CMK (cell line): ENCODE measurements around the gene MYO16.

Experiments
- DNase-seq: peaks from one replicate; pipeline ENCODE4 v3.0.0-alpha.2; 2010; ENCODE audit warnings: low read depth

MYO16 gene

DNA sequence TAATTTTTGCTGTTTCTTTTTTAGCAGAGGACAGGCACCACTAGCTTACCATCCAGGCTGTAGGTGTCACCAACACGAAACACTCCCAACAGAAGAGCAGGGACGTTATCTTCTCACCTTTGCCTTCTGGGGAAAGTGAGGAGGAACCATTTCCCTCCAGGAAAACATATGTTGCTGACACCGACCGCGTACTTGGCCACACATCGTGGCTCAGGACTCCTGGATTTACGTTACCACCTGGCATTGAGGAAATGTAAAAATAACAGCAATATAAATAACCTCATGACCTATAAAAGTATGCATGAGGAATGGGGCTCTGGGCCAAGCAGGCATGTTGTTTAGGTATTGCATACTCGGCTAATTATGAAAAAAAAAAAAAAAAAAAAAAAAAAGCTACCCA, 525.1 kb downstream of the MYO16 start:
- DNase-seq: no peak

DNA sequence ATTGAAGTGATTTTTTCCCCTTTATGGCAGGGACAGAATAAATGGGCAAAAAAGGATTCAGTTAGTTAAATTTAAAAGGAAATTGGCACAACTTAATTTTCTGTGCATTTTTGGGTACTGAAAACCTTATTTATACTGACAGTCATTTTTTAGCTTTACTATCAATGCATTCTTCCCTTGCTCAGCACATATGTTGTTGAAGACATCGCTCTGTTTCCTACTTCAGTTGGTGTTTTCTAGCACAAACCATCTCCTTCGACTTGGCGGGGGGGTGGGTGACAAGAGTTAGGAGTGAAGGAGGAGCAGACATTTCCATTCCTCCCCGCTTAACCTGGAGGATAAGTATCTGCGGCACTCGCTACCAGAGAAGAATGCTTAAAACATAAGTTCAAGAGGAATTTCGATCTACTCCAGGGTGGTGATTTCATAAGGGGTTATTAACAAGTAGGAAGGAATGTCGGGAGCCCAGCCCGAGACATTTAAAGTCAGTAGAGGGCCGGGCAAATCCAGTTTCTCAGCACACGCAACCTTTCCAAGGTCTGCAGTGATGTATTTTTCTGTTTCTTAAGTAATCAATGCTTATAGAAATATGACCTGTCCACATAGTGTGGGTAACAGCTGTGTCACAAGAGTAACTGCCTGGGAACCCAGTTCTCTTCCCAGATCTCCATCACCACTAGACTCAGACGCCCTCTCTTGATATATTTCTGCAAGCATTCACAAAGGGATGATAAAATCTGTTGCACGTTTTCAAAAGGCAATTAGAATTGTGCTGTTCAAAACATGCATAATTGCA, 525.8 kb downstream of the MYO16 start:
- DNase-seq: no peak

DNA sequence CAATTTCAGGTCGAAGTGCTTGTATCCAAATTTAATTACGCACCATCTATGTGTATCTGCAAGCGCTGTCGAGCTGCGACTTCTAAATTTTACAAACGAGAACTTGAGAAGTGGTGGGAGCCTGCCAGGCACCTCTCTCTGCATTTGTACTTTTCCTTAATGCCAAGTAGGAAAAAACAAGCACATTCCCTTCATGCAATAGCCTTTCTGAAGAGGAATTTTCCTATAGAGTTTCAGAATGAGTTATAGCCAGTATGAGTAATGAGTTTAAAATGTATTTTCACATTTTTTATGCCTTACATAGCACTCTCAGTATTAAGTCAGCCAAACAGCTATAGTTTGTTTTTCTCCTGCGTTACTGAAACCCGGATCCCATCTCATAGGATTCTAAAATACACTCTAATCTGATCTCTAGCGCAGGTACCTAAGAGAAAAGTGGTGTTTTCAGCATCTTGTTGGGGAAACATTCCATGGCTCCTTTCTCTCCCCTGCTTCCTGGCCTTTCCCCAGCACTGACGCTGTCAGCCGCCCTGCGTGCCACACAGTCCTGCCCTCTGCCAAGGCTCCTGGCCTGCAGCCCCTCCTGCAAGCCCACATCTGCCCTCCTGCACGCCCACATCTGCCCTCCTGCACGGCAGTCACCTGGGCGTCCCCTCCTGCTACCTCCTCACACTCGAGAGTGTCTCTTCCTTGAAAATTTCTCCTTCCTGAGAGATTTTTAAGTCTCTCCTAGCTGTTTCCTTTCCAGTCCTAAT, 526.9 kb downstream of the MYO16 start:
- no peak for DNase-seq

DNA sequence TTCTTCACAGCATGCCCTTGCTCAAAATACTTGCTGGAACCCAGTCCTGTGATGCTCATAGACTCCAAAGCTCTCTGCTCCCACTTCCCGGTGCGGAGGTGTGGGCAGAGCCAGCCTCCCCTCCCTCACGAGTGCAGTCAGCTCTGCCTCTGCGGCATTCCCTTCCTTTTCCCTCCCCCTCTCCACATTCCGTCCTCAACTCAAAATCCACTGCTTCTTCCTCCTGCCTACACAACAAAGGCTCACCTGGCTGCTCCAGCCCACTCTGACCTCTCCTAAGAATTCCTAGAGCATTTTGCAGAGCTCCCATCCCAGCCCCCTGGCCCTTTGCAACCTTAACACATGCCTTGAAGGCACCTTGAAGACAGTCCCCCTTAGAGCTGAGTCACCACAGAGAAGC, 527.9 kb downstream of the MYO16 start:
- no peak for DNase-seq

DNA sequence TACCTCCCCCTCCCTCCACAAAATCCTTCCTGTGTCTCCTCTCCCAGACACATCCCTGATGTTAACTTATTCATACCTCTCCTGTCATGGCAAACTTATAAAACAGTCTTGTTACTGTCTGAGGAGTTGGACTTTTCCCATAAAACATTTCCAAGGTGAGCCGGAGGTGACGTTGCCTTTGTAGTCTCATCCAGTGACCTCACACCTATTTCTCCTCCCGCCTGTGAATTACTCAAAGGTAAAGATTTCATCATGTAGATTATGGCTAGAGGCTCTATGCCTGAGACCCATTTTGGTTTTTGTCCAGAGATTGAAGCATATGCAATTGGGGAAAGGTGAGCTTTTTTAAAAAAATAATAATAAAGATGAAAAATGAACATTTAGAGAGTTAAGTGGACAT, 529.0 kb downstream of the MYO16 start:
- no peak for DNase-seq

DNA sequence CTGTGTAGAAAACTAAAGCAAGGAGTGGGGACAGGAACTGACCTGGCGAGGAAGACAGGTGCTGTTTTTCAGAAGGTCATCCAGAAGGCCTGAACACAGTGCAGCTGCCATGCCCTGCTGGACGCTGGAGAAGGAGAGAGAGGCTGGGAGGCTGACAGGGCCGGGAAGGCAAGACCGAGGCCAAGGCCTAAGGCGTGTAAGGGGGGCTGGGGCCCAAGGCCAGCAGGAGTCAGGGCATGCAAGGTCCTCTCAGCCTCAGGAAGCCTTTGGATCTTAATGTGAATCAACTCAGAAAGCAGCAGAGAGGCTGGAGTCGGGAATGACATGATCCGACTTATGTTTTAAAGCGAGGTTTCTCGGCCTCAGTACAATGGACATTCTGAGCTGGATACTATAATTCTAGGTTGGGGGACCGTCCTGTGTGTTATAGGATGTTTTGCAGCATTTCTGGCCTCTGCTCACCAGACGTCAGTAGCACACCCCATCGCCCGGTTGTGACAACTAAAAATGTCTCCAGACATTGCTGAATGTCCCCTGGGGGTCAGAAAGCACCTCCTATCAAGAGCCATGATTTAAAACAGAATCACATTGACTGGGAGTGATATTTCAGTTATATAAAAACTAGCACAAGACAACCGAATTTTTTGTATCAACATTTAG, 530.4 kb downstream of the MYO16 start:
- DNase-seq: no peak

DNA sequence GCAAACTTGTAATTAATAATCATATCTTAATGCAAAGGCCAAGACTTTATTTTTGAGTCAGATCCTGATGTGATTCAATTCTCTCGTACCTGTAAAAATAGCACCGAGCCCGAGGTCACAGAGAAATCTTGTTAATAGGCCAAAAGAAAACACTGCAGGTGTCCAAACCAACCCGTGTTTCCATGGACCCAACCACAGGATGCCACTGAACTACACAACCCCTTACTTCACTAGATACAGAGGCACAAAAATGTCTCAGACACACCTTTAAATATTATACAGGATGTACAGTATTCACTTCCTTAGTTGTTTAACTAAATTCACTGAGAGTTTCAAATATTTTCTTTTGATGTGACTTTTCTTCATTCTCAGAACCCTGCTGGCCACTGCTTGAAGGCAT, 530.9 kb downstream of the MYO16 start:
- no peak for DNase-seq

DNA sequence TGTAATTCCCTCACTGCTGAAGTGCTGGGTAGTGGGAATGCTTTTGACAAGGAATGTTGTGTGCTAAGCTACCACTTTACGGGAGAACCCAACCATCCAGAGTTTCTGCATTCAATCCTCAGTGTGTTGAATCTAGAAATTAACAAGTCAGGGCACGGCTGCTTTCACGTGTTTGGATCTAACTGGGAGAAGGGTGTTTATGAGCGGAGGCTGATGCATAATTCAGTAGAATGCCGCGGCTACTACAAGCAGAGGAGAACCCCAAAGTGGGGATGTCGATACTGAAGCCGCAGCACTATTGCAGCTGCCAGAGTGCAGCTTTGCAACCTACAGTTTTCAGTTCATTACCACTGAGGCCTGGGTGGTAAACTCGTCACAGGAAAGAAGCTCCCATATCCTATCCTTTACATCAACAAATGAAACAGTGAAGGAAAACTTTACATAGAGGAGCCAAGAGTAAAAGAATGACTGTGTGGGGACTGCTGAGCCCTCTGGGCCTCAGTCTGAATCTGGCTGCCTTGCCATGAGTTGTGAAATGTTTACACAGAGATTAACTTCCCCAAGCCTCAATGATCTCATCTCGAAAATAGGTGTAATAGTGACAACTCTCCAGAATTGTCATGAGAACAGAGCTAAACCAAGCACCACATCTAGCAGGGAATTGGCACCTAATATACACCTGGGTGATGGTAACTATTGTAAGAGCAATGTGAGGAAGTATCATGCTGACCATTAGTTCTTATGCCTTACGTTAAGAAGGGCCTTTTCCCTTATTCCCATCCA, 531.7 kb downstream of the MYO16 start:
- no peak for DNase-seq

DNA sequence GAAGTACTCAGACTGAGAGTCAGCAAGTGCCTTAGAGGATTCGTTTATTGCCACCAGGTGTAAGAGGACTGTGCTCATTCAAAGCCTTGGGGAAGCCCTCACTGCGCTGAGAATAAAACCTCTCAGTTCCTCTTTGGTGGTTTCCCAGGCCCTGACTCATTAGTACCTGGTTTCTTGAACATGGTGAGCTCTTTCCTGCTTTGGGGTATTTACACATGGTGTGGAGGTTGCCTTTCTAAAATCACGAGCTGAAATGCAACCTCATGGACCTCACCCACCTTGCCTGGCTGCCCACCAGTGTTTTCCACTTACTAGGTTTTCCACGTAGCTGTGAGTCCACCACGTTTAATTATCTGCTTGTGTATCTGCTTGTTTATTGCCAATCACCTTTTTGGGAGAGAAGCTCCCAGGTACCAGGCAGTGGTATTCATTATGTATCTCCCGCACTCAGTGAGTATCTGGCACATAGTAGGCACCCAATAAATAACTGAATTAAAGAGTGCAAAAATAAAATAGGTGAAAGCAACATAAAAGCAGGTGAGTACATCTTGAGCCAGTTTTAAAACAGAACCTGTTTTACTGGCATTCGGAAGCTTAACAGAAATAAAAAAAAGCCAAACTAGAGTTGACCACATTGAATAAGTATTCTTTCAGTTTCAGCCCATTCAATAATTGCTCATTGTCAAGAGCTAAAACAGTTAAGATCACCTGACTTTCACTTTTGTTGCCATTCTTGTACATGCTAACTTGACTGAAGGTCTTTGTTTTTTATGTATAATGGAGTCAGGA, 533.0 kb downstream of the MYO16 start:
- DNase-seq: no peak

DNA sequence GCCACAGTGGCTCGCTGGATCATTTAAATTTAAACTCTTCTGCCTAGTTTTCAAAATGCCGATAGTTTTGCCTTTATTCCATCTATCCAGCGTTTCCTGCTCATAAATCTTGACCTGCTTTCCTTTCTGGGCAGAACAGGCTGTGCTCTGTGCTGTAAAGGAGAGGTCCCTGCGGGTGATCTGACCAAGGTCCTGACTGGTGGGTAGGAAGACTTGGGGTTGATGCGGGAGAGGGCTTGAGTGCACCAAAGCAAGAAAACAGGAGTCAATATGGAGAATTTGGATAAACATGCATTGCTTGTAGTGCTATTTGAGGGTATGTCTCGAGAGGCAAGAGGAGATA, 533.6 kb downstream of the MYO16 start:
- DNase-seq: no peak

DNA sequence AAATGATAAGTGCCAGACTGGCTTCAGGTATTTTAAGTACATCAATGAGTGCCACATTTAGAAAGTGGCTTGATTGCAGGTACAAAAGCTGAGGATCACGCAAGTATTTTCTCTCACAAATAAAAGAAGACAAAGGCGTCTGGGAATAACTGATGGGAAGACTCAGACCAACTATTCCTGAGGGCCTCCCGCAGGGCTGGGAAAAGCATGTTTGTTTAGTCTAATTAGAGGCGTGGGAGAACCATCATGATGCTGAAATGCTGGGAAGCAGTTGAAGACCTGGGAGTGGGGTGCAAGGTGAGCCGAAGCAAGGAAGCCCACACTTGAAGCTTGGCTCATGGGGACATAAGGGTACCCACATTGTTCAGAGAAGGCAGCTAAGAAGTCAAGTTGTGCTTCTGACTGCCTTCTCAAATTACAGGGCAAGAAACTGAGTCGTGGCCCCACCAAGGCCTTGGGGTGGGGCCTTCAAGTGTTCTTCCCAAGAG, 536.0 kb downstream of the MYO16 start:
- no peak for DNase-seq

DNA sequence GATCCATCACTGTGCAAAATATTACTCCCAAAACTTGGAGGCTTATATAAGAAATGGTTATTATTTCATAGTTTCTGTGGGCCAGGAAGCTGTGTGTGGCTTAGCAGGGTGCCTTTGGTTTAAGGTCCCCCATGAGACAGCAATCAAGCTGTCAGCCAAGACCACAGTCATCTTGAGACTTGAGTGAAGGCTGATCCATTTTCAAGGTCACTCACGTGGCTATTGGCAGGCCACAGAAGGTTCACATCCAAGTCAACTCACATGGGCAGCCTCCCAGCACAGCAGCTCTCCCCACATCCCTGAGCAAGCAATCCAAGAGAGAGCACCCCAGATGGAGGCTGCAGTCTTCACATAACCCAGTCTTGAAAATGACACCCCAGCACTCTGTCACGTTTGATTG, 537.4 kb downstream of the MYO16 start:
- no peak for DNase-seq

DNA sequence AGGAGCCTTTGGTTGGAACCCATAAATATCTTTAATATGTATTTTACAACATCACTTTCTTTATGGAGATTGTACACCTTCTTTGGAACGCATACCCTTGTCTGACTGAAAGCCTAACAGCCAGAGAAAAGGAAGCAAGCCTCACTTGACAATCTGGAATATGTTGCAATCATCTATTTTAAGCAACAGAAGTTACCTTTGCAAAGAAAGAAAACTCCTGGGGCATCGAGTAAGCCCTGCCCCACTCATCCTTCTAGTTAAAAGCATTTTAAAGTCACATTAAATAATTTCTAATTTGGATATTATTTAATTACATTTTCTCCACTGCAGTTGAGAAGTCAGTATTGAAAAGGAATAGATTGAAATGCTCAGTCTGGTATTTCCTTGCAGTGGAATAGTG, 542.7 kb downstream of the MYO16 start:
- DNase-seq: no peak

DNA sequence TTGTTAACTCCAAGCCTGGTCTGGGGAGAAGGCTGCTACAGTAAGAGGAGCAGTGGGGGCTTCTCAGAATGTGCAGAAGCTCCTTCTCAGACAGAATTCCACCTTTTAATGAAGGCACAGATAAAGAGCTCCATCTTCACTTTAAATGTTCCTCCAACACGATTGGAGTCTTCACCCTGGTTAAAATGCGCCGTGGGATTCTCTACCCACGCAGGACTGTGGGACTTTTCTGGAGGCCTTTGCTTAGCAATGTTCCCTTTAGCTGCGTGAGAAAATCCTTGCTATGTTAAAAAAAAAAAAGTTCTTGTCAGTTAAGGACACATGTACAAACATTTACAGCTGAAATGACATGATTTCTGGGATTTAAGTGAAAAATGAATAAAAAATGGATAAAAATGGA, 546.3 kb downstream of the MYO16 start:
- no peak for DNase-seq

DNA sequence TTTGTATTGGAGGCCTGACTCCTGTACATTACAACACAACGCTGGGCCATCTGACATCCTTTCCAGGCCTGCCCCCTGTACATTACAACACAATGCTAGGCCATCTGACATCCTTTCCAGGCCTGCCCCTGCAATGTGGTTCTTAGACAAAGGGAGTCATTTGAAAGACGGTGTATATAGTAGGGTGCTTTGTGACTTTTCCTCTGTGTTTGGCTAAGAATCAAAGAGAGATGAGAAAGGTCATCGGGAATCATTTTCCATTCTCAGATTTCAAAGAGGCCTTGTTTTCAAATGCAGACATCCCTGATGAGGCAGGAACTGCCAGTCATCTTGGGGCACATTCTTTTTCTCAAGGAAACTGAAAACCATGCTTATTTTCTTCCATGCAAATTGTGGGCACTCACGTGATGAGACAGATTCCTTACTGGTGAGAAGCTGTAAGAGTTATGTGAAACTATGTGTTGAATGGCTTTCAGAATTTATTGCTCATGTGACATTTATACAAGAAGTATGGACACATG, 551.6 kb downstream of the MYO16 start:
- DNase-seq: no peak

DNA sequence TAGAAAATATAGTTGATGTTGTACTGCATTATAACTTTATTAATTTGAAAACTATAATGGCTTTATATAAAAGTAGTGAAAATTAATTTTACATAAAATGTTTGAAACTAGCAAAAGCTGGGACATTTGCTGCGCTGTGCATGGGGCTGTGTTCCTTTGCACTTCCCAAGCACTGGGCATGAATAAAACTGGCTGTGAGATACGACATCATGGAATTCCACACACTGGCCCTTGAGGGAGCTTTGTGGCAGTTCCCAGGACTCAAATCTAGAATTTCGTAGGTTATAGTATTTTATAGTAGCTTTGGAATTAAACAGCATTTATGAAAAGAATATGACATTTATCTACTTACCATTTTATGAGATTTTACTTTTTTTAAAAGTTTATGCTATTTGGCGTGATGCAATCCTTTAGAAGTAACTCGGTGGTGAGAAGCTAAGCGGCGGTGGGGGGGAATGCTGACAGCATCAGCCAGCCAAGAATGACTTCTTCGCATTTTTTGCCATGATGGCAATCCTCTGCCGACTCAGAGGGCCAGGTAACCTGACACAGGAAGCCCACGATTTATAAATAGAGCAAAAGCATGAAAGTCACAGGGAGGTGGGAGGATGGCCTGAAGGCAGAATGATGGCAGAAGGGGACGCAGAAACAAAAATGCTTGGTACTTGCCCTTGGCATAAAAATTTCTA, 553.5 kb downstream of the MYO16 start:
- DNase-seq: no peak

DNA sequence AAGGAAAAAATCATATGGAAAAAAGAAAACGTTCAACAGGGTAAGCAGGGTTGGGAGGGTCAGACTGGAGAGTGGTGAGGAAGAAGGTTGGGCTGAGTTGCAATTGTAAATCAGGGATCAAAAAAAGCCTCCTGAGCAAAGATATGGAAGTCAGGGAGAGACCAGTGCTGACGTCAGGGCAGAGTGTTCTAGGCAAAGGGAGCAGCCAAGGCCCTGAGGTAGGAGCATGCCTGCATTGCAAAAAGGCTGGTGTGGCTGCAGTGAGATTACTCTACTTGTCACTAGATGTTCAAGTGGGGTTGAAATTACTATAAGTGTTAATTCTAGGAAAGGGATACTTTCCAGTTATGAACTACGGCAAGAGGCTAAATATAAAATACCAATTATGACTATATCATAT, 562.0 kb downstream of the MYO16 start:
- no peak for DNase-seq

DNA sequence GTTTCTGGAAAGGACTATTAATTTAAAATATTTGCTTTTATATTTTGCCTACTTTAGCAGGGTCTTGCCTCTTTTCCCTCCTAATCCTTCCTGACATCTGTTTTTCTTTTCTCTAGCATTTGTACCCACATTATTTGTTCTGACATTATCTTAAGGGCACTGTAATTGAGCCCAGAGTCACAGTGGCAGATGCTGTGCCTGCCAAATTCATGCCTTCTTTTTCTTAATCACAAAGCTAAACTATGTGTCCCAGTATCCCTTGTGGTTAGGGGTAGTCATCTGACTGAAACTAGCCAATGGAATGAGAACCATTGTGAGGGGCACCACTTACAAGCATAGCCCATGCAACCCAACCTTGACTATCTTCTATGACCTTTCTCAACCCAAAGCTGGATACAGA, 562.9 kb downstream of the MYO16 start:
- DNase-seq: no peak

DNA sequence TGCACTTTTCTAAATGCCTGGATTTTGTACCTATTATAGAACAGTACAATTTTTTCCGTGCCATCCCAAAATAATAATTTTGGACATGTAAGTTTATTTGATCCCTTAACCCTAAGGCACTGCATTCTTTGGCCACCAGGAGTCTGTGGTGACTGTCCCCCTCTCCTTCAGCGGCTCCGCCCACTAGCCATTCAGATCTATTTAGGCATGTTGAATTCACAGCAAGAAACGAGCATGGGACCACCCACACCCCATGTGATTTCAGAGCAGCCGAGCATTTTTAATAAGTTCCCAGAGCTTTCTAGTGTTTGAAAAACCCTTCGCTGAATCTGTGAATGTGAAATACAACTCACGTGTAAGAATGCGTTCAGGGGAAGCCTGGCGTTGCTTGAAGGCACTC, 567.5 kb downstream of the MYO16 start:
- DNase-seq: no peak

DNA sequence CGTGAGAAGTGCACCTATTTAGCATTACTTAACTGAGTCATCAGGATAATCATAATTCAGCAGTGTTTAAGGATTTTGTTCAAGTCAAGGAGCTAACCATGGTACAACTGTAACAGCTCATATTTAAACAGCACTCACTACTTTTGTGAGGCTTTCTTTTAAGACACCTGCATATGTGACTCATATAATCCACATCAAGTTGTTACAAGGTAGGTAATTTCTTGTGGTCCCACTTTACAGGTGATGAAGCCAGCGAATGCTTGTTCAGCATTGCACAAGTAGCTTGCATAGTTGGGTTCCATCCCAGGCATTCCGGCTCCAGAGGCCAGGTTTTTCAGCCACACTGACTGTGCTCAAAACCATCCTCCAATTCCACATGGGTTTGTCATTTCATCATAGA, 569.2 kb downstream of the MYO16 start:
- DNase-seq: no peak

DNA sequence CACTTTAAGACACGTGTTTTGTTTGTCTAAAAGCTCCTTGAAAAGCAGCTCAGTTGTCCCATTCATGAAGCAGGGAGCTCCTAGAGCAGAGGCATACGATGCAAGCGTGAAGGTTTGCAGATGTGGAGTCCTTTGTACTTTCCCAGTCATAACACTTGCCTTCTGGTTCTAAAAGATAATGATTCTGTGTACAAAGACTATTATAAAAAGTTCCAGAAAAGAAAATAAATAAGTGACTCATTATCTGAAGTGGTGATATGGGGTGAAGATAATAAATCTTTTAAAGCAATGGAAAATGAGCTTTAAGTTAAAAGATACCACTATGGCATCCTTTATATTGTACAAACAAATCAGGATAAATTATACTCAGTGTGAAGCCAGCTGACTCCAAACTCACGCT, 569.9 kb downstream of the MYO16 start:
- no peak for DNase-seq
